Posterior cingulate gyrus (tissue), 11 donors: ENCODE measurements around the gene IL4I1.

Experiments
- DNase-seq, 10 donors: peaks; one replicate each; pipeline versions ENCODE4 v3.0.0 to v3.0.0-alpha.2; 2020 to 2021; ENCODE audit warnings: mixed read lengths in 3 of 10
- intact Hi-C: fragments of 100-400 bp; cut with DNase I; formaldehyde crosslinking; loops from one replicate; pipeline ENCODE4 v1.15.1; 2023

Gene IL4I1

DNA sequence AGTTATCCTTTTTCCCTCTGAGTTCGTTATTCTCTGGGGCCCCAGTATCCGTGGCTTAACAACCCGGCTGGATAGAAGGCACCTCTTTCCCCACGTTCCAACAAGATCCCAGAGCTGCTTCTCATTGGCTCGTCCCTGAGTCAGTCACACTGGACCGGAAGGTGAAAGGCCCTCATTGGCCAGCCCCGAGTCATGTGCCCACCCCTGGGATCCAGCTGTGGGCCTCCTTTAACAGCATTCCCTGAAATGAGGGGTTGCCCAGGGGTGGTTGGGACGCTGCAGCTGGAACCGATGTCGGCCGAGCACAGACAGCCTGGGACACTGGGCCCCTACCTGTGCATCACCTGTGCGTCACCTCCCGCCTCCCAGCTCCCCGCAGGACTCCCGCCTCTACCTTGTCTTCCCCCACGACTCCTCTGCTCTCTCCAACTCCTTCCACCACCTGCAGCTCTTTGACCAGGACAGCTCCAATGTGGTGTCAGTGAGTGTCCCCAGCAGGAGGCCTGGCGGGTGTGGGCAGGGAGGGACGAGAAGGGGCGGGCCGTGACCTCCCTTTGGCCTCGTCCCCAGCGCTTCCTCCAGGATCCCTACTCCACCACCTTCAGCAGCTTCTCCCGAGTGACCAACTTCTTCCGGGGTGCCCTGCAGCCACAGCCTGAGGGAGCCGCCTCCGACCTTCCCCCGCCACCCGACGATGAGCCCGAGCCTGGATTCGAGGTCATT lies 14.9 kb downstream of the IL4I1 start:
- intact Hi-C loops, result no loop called here
- DNase-seq, result no peak

DNA sequence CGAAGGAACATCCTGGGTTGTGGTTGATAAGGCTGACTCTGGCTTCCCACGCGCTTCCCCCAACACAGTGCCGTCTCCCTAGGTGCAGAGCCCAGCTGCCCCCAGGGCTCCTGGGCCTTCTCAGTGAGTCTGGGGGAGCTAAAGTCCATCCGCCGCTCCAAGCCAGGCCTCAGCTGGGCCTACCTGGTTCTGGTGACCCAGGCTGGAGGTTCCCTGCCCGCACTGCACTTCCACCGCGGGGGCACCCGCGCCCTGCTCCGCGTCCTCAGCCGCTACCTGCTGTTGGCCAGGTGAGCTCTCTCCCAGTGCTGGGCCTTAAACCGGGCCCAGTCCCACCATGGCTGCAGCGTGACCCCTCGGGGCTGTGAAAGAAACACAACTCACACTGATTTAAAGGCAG lies 15.5 kb downstream of the IL4I1 start:
- intact Hi-C loops, result no loop called here
- no peak for DNase-seq

DNA sequence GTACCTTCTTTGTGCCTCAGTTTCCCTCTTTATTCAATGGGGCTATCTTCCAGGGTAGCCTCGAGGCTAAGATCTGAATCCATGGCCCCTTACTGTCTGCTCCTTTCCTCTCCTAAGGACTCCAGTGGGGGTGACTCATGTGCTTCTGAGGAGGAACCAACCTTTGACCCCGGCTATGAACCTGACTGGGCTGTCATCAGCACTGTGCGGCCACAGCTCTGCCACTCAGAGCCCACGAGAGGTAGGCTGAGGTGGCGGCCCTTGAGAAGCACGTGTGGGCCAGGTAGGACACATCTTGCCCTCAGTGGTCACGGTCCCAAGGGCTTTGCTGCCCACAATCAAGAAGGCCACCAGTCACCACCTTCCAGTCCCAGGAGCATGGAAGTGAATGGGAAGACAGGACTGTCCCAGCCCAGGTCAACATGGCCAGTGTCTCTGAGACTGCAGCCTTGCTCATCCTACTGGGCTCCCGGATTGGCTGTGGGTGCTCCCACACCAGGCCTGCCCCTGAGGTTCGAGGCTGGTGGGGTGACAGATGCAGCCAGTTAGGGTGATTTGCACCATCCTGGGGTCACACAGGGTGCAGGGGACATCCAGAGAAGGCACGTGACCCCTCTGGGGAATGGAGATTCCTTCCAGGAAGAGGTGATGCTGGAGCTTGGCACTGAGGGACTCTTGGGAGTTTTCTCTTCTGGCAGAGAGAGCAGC lies 16.4 kb downstream of the IL4I1 start:
- intact Hi-C loops, result no loop called here

DNA sequence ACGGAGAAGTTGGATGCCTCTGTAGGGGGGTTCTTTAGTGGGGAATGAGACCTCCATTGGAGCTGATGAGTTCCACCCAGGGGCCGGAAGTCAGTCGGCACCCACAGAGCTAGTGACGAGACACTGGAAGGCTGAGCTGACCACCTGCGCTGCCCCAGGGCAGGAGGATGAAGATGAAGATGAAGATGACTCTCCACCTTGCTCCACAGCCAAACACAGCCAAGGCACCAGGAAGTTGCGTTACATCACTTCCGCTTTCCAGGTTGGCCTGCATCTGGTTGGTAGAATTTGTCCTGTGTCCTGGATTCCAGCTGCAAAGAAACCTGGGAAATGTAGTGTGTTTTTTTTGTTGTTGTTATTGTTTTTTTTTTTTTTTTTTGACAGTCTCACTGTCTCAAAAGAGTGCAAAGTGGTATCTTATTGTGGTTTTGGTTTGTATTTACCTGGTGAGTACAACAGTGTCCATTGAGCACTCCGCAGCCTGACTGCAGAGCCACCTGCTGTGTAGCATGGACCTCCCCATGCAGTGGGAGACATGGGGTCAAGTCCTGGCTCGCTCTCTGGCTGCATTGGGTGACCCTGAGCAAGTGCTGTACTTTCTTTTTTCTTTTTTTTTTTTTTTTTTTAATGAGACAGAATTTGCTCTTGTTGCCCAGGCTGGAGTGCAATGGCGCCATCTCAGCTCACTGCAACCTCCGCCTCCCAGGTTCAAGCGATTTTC lies 17.3 kb downstream of the IL4I1 start:
- no peak for DNase-seq
- intact Hi-C loops, result loop anchor here (10.0 kb wide), 1 partner anchor 385 kb away; the partner anchor contains the start of gene RPS11

More for the DNA sequence above, 16.4 kb downstream of the IL4I1 start:
- no peak for DNase-seq

DNA sequence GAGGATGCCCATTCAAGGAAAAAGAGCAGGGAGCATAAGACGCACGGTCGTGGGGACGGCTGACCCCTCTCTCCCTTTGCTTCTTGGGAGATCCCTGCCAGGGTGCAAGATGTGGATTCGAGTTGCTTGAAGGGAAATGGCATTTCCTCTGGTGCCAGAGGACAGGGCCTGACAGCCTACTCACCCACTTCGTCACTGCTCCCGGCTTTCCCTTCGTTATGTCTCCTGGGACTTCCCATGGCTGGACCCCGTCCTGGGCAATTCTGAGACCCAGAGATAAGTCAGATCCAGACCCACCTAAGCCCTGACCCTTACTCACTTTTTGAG lies 18.0 kb downstream of the IL4I1 start:
- intact Hi-C loops, result loop anchor here (10.0 kb wide), 1 partner anchor 384 kb away; the partner anchor contains the start of gene RPS11
- DNase-seq, result no peak

DNA sequence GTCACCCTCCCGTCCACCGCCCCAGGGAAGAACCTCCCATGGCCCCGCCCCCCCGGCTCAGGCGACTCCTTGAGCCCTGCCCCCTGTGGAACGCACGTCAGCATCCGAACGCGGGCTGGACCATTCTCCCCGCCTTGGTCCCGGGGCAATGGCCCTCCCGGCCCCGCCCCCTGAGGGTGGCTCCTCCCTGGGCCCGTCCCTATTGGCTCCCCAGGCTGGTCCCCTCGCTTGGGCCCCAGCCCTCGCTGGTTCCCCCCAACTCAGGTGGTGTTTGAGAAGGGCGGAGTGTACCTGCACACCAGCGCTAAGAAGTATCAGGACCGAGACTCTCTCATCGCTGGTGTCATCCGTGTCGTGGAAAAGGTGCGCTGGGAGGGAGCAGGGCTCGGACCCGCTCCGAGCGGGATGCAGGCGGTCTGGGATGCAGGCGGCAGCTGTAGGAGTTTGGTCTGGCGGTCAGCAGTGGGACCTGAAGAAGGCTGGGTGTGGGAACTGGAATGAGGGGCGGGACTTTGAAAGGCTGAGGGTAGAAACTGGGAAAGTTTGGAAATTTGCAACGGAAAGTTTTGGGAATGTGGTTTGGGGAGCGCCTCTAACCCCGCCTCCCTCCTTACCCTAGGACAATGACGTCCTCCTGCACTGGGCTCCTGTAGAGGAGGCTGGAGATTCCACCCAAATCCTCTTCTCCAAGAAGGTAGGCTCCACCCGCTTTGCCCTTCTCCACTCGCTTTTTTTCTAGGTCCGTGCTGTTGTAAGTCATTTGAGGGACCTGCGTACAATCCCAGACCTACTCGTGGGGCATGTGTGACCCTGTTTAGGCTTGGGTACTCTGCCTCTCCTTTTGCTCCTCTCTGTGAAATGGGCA lies 18.6 kb downstream of the IL4I1 start:
- peak; percentile 89 to 99 (median 95) for DNase-seq
- intact Hi-C loops, result loop anchor here (1.0 to 10.0 kb wide), 3 partner anchors 28 to 383 kb away; partner anchors contain the start of genes FUZ and RPS11

DNA sequence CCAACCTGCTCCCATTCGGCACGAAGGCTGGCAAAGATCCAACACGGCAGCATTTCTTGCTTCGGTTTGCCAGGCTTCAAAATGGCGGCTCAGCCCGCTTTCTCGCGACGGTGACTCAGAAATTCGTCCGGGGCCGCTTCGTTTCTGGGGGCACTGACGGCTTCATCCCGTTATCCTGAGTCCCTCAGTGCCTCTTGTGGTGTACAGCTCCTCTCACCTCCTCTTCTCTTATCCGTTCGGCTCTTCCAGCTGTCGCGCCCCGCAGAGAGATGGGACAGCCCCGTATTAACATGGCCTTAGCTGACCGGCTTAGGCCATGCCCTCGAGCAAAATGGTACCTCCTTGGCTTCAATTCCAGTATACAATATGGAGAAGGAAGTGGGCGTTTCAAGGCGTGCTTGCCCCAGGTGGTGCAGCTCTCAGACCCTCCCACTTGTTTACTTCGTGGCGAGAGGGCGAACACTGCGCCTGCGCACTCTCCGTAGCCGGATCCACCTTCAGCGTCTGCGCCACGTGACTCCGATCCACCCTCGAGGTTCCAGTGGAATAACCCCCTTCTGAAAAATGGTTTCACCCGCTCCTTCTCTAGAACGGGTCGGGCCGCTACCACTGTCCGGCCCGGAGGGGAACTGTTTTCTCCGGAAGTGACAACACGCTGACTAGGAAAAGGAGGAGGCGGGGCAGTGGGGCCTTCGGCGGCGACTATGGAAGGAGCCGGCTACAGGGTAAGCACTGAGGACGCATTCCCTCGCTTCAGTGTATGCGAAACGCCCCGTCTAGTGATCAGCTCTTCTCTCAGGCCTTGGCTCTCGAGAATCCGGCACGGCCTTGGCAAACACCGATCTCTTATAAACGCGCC lies 19.4 kb downstream of the IL4I1 start, which contains the start of the genes AKT1S1 and TBC1D17:
Gene AKT1S1 (minus strand): TSS at position 336 of the 859 bp plus-strand sequence. CDS start 4,060 bp downstream, outside the sequence.
Gene TBC1D17 (plus strand): TSS at position 683 of the 859 bp plus-strand sequence. CDS start 22 bp downstream, at position 705.
- peak; percentile 99 to 100 (median 100) for DNase-seq
- intact Hi-C loops, result loop anchor here (1.0 to 10.0 kb wide), 3 partner anchors 27 to 382 kb away; partner anchors contain the start of genes FUZ and RPS11

DNA sequence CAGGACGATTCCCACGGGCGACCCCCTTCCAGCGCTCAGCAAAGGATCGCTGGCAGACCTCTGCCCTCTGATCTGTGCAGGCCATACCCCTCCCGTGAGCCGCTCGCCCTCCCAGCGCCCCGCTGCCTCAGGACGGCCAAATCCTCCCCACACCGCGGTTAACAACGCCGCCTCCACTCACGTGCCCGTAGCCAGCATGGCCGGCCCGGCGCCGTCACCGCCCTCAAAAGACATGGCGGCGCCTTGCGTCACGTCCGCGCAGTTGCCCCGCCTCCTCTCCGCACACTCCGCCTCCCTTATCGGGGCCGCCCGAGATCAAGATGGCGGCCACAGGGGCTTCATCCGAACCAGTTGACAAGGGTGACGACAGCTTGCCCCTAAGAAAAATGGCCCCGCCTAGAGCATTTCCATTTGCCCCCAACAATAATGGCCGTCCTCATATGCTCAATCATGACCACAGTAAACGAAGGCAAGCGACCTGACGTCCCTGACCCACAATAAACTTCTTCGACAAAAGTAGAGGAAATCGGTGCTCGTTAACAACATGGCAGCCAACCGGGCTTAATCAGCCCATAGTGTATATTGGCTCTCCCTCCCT lies 20.2 kb downstream of the IL4I1 start:
- intact Hi-C loops, result loop anchor here (1.0 to 10.0 kb wide), 3 partner anchors 26 to 382 kb away; partner anchors contain the start of genes FUZ and RPS11
- DNase-seq, result peak; percentile 96 to 100 (median 98)

DNA sequence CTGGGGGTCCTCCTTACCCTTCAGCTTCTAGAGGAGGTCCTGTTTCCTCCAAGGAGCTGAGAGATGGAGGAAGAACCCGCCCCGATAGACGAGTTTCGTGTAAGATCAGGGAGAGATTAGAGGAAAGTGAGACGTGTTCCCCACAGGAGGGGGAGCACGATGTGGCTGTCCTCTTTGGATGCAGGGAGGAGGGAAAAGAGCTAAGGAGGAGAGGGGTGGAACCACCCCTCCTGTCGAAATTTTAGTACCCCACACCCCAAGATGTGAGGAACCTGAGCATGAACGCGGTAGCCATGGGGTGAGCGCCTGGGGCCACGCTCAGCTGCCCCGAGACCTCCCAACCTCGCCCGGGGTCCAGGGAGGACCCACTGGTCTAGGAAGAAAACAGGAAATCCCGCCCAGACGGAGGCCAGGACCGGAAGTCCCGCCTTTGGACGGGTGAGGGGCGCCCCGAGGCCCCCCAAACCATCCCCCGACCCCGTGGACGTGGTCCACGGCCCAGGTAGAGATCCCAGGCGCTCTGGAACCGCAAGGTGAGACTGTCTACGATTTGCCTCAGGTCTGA lies 20.7 kb downstream of the IL4I1 start:
- intact Hi-C loops, result loop anchor here (10.0 kb wide), 1 partner anchor 381 kb away; the partner anchor contains the start of gene RPS11
- peak; percentile 56 to 95 (median 70) for DNase-seq

DNA sequence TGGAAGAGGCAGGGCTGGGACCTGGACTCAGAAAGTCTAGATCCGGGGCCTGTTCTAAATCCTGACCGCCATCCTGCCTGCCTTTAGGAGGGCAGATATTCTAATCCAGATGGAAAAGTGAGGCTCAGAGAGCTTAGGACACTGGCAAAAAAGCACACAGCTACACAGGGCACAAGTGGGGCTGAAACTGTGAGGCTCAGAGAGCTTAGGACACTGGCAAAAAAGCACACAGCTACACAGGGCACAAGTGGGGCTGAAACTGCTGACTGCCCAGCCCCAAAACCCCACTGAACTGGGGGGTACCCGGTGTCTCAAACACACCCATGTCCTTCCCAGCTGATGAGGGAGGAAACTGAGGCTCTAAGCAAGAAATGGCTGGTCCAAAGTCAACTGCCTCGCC lies 21.5 kb downstream of the IL4I1 start:
- DNase-seq, result no peak
- intact Hi-C loops, result loop anchor here (10.0 kb wide), 1 partner anchor 380 kb away; the partner anchor contains the start of gene RPS11

DNA sequence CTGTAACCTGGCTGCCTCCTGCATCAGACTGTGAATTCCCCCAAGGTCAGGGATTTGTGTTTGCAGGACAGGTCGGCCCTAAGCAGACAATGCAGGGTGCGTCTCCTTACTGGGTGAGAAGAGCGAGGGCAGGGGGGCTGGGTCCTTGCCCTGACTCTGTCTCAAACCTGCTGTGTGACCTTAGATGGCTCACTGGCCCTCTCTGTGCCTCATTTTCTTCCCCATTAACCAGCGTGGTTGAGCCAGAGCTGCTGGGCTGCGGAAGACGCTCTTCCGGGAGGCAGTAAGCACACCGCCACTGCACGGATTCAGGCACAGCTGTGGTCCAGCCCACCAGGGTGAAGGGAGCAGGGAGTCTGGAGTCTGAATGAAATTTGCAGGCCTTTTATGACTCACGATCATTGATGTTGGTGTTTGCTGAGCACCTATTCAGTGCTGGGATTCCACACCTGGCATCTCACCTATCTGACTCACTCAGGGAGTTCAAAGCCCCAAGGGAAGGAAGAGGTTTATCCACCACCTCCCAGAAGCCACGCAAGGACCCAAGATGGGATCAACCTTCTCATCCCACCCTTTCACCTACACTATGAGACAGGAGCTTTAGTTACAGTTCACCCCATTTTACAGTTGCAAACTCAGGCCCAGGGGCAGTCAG lies 22.1 kb downstream of the IL4I1 start:
- intact Hi-C loops, result loop anchor here (10.0 kb wide), 1 partner anchor 380 kb away; the partner anchor contains the start of gene RPS11
- no peak for DNase-seq

DNA sequence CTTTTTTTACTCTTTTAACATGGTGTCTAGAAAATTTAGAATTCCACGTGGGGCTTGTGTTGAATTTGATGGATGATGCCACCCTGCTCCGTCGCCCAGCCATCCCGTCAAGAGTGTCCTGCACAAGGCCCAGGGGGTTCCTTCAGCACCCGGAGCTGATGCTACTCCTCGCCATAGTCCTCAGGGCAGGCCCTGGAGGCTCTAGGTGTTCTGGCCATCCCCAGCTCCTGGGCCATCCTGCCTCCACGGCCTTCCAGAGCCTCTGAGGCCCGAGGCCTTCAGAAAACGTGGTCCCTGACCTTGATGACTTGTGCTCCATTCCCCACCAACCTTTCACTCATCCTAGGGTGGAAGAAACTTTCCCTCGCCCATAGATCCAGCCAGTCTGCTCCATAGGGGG lies 22.9 kb downstream of the IL4I1 start:
- no peak for DNase-seq
- intact Hi-C loops, result loop anchor here (10.0 kb wide), 1 partner anchor 379 kb away; the partner anchor contains the start of gene RPS11

DNA sequence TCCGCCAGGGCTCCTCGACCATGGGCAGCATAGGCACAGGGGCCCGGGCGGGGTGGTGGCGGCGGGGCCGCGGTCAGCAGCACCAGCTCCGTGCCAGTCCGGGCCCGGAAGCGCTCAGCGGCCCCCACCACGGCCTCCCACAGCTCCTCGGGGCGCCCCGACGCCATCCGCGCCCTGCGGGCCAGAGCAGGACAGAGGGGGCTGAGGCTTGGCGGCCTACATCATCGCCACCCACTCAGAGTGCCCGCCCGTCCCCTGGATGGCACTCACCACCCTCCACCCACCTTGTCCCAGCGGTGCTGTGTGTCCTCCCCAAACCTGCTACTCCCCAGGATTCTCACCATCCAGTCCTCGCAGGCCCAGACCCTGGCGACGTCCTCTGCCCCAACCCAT lies 23.6 kb downstream of the IL4I1 start:
- intact Hi-C loops, result loop anchor here (10.0 kb wide), 1 partner anchor 378 kb away; the partner anchor contains the start of gene RPS11
- DNase-seq, result no peak

DNA sequence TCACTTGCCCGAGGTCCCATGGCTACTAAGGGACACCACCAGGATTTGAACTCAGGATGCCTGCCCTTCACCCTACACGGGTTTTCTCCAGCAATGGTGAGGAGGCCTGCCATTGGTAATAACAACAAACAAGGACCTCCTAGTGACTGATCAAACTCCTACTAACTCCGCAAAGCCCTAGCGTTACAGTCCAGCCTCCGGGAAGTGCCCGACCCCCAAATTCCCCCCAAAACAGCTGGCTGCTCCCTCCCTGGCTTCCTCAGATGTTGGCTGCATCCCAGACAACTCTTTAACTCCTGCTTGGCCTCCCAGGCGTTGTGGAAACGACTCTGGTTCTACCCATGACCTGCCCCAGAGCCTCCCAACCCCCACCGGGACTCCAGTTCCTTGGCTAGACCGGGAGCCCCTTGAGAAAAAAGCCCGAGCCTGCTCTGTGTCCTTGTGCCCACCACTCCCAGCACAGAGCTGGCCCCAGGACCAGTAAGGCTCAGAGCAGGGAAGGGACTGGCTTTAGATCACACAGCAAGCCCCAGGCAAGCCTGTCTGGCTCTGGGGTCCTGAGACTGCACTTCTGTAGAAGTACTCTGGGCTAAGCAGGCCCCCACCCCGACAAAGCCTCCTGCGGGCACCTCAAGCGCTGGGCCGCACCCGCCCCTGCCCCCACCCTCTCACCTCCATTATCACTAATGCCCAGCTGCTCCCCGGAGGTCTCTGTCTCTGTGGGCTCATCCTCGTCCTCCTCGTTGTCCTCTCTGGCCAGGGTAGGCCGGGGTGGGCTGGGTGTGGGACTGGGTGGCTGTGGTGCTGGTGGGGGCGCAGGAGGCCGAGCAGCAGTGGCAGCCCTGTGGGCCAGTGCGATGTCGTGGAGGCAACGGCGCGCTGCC lies 24.2 kb downstream of the IL4I1 start:
- DNase-seq, result no peak
- intact Hi-C loops, result loop anchor here (10.0 kb wide), 1 partner anchor 378 kb away; the partner anchor contains the start of gene RPS11

DNA sequence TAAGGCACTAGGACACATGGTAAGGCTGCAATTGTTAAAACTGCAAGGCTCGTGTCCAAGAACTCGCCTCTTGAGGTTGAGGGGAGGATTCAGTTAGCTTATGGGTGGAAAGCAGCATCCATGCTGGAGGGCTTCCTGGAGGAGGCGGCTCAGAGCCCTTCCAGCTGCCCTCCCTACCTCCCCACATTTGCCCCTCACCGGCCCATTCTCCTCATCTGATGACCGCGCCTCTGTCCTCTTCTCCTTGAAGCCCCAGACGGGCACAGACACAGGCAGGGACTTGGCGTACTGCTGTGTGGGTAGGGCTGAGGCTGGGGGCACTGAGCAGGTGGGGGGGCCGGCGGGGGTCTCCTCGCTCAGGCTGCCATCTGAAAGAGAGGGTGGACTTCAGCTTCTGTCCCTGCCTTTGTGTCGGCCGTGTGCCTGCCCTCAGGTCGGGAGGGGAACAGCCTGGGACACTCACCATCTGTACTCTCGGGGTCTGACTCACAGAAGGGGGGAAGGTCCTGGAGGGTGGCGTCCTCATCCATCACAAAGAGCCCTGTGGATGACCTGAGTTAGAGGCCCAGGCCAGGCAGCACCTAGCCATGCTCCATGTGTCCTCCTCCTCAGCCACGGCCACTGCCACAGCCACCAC lies 25.2 kb downstream of the IL4I1 start:
- intact Hi-C loops, result loop anchor here (10.0 kb wide), 1 partner anchor 377 kb away; the partner anchor contains the start of gene RPS11
- no peak for DNase-seq
